Breast epithelium (tissue), 3 donors: ENCODE measurements around the gene ARHGEF19.

Experiments used
- POLR2A ChIP-seq: fragments of 450-650 bp; IDR thresholded peaks from one replicate; pipeline ENCODE4 v1.6.1; 2016; ENCODE audit warnings: antibody characterized with exemption, mild to moderate bottlenecking, moderate library complexity
- TF ChIP-seq, protein P1 (sequence below), 3 donors: fragments of 450-650 bp; IDR thresholded peaks; one replicate each; pipeline ENCODE4 v1.5.1; 2016 to 2017; ENCODE audit warnings: antibody characterized with exemption in 3 of 3, mild to moderate bottlenecking in 3 of 3, moderate library complexity in 3 of 3

GRCh38 chr1:16191309-16191708 is 21.1 kb downstream of the ARHGEF19 start:
- TF ChIP-seq, protein P1, sequence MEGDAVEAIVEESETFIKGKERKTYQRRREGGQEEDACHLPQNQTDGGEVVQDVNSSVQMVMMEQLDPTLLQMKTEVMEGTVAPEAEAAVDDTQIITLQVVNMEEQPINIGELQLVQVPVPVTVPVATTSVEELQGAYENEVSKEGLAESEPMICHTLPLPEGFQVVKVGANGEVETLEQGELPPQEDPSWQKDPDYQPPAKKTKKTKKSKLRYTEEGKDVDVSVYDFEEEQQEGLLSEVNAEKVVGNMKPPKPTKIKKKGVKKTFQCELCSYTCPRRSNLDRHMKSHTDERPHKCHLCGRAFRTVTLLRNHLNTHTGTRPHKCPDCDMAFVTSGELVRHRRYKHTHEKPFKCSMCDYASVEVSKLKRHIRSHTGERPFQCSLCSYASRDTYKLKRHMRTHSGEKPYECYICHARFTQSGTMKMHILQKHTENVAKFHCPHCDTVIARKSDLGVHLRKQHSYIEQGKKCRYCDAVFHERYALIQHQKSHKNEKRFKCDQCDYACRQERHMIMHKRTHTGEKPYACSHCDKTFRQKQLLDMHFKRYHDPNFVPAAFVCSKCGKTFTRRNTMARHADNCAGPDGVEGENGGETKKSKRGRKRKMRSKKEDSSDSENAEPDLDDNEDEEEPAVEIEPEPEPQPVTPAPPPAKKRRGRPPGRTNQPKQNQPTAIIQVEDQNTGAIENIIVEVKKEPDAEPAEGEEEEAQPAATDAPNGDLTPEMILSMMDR (IDR thresholded peaks at IDR 0.05): no peak
- no peak for TF ChIP-seq POLR2A
